ENCODE data around the gene XIRP1.

XIRP1 gene

GRCh38 chr3:39136533-39137434 is 55.6 kb downstream of the XIRP1 start:
- Histone ChIP-seq H2AFZ (ENCODE audit: low read depth, low read length) (no peak overlapping the region), H4K20me1 (ENCODE audit: insufficient read depth, low read length) (peaks cover 3% of the 10 kb centered on the region; the same call in 1 of the 2 replicates), H3K79me2 (ENCODE audit: low read length) (no peaks in the 10 kb centered on the region), H3K9me3 (ENCODE audit: insufficient read depth, low read length) (no peaks in the 10 kb centered on the region), H3K9ac (ENCODE audit: low read length) (no peak overlapping the region), H3K4me2 (ENCODE audit: low read length) (no peak overlapping the region), H3K4me1 (ENCODE audit: low read length) (peaks cover 19% of the 10 kb centered on the region), H3K36me3 (replicated peaks; ENCODE audit: low read depth, low read length) (peaks cover 17% of the 10 kb centered on the region), H3K27ac (ENCODE audit: low read length) (no peak overlapping the region), H3K27me3 (ENCODE audit: low read depth, low read length) (no peaks in the 10 kb centered on the region), H3K4me3 (ENCODE audit: low read length) (no peak overlapping the region)
- TF ChIP-seq CTCF (IDR thresholded peaks at IDR 0.05; ENCODE audit: low read depth, low read length) (peak; percentile 7; the same call in 1 of the 2 replicates), EZH2phosphoT487 (IDR thresholded peaks at IDR 0.05; ENCODE audit: low read depth) (no peak)

GRCh38 chr3:39135170-39135805 is 57.1 kb downstream of the XIRP1 start:
- H3K4me1 ChIP-seq (ENCODE audit: low read length): peaks cover 19% of the 10 kb centered on the region
- H3K4me2 ChIP-seq (ENCODE audit: low read length): no peak overlapping the region
- no peak overlapping the region for H3K27ac ChIP-seq (ENCODE audit: low read length)
- no peak overlapping the region for H2AFZ ChIP-seq (ENCODE audit: low read depth, low read length)
- H3K27me3 ChIP-seq (ENCODE audit: low read depth, low read length): no peaks in the 10 kb centered on the region
- H3K79me2 ChIP-seq (ENCODE audit: low read length): no peaks in the 10 kb centered on the region
- H3K9ac ChIP-seq (ENCODE audit: low read length): no peak overlapping the region
- H3K36me3 ChIP-seq (replicated peaks; ENCODE audit: low read depth, low read length): peaks cover 6% of the 10 kb centered on the region
- H4K20me1 ChIP-seq (ENCODE audit: insufficient read depth, low read length): no peaks in the 10 kb centered on the region
- TF ChIP-seq EZH2phosphoT487 (IDR thresholded peaks at IDR 0.05; ENCODE audit: low read depth): no peak
- TF ChIP-seq CTCF (IDR thresholded peaks at IDR 0.05; ENCODE audit: low read depth, low read length): no peak
- no peaks in the 10 kb centered on the region for H3K9me3 ChIP-seq (ENCODE audit: insufficient read depth, low read length)
- no peak overlapping the region for H3K4me3 ChIP-seq (ENCODE audit: low read length)

- Histone ChIP-seq H3K79me2 (ENCODE audit: low read length) (no peaks in the 10 kb centered on the region), H3K4me2 (ENCODE audit: low read length) (no peak overlapping the region), H3K4me1 (ENCODE audit: low read length) (peaks cover 14% of the 10 kb centered on the region), H3K4me3 (ENCODE audit: low read length) (no peak overlapping the region), H3K9ac (ENCODE audit: low read length) (no peak overlapping the region), H3K36me3 (replicated peaks; ENCODE audit: low read depth, low read length) (no peaks in the 10 kb centered on the region), H3K9me3 (ENCODE audit: insufficient read depth, low read length) (no peaks in the 10 kb centered on the region), H4K20me1 (ENCODE audit: insufficient read depth, low read length) (no peaks in the 10 kb centered on the region), H2AFZ (ENCODE audit: low read depth, low read length) (no peak overlapping the region), H3K27ac (ENCODE audit: low read length) (no peak overlapping the region), H3K27me3 (ENCODE audit: low read depth, low read length) (no peaks in the 10 kb centered on the region)
- TF ChIP-seq CTCF (IDR thresholded peaks at IDR 0.05; ENCODE audit: low read depth, low read length) (no peak), EZH2phosphoT487 (IDR thresholded peaks at IDR 0.05; ENCODE audit: low read depth) (no peak)
These were observed 58.1 kb downstream of the XIRP1 start for GRCh38 chr3:39134305-39134704.

- Histone ChIP-seq H3K9ac (ENCODE audit: low read length) (no peak overlapping the region), H3K9me3 (ENCODE audit: insufficient read depth, low read length) (no peaks in the 10 kb centered on the region), H2AFZ (ENCODE audit: low read depth, low read length) (no peak overlapping the region), H3K4me2 (ENCODE audit: low read length) (no peak overlapping the region), H3K36me3 (replicated peaks; ENCODE audit: low read depth, low read length) (no peaks in the 10 kb centered on the region), H3K27me3 (ENCODE audit: low read depth, low read length) (no peaks in the 10 kb centered on the region), H4K20me1 (ENCODE audit: insufficient read depth, low read length) (no peaks in the 10 kb centered on the region), H3K4me3 (ENCODE audit: low read length) (no peak overlapping the region), H3K79me2 (ENCODE audit: low read length) (no peaks in the 10 kb centered on the region), H3K27ac (ENCODE audit: low read length) (no peak overlapping the region), H3K4me1 (ENCODE audit: low read length) (peaks cover 9% of the 10 kb centered on the region)
- TF ChIP-seq EZH2phosphoT487 (IDR thresholded peaks at IDR 0.05; ENCODE audit: low read depth) (no peak), CTCF (IDR thresholded peaks at IDR 0.05; ENCODE audit: low read depth, low read length) (no peak)
These were observed 58.6 kb downstream of the XIRP1 start for GRCh38 chr3:39133822-39134221.

All from OCI-LY3 (cell line).